HG02623 (cell line): ENCODE results near the gene ZNF587.
"Not testable (repeated sequence)": the region's sequence is repeated elsewhere in the genome, so short reads cannot be mapped to it uniquely, and the experiment has no call there.

Source experiments
- ATAC-seq: cut with Tn5 transposase; IDR thresholded peaks from one replicate; pipeline ENCODE4 v1.9.1; 2021; ENCODE audit warnings: moderate library complexity; ENCODE audit not compliant: unreplicated experiment

Gene ZNF587

GRCh38 chr19:57849666-57850473, at the start of gene ZNF587:
Gene ZNF587 (plus strand): TSS chr19:57849859. CDS start chr19:57850039, 180 bp downstream.
- peak; percentile 95 for ATAC-seq

- ATAC-seq = no peak
Measured at GRCh38 chr19:57800696-57801095, 49.0 kb upstream of the ZNF587 start.

- no peak for ATAC-seq
Measured at GRCh38 chr19:57802269-57802668, 47.4 kb upstream of the ZNF587 start.

GRCh38 chr19:57803265-57803593, 46.4 kb upstream of the ZNF587 start:
- no peak for ATAC-seq

GRCh38 chr19:57803594-57804325, 45.9 kb upstream of the ZNF587 start:
- no peak for ATAC-seq

GRCh38 chr19:57807541-57807940, 42.1 kb upstream of the ZNF587 start:
- no peak for ATAC-seq

GRCh38 chr19:57810410-57811295, 39.0 kb upstream of the ZNF587 start:
- not testable (repeated sequence) for ATAC-seq

- no peak for ATAC-seq
Measured at GRCh38 chr19:57812226-57812625, 37.4 kb upstream of the ZNF587 start.

GRCh38 chr19:57812975-57813820, 36.5 kb upstream of the ZNF587 start:
- not testable (repeated sequence) for ATAC-seq

GRCh38 chr19:57813919-57814504, 35.6 kb upstream of the ZNF587 start:
- no peak for ATAC-seq

- peak; percentile 66 for ATAC-seq
Measured at GRCh38 chr19:57814505-57815246, 35.0 kb upstream of the ZNF587 start, which contains the start of gene ZNF552. Gene ZNF552 (minus strand): TSS chr19:57814913. CDS start chr19:57814743, 170 bp downstream.

- no peak for ATAC-seq
Measured at GRCh38 chr19:57815247-57816075, 34.2 kb upstream of the ZNF587 start.

- no peak for ATAC-seq
Measured at GRCh38 chr19:57816652-57817051, 33.0 kb upstream of the ZNF587 start.

- no peak for ATAC-seq
Measured at GRCh38 chr19:57817976-57818375, 31.7 kb upstream of the ZNF587 start.

GRCh38 chr19:57818378-57818777, 31.3 kb upstream of the ZNF587 start:
- no peak for ATAC-seq

- ATAC-seq = peak; percentile 70
Measured at GRCh38 chr19:57819475-57820148, 30.0 kb upstream of the ZNF587 start.

GRCh38 chr19:57820599-57820998, 29.1 kb upstream of the ZNF587 start:
- no peak for ATAC-seq

GRCh38 chr19:57821095-57821494, 28.6 kb upstream of the ZNF587 start:
- not testable (repeated sequence) for ATAC-seq
